ENCODE measurements around the gene MAOB.

DNA sequence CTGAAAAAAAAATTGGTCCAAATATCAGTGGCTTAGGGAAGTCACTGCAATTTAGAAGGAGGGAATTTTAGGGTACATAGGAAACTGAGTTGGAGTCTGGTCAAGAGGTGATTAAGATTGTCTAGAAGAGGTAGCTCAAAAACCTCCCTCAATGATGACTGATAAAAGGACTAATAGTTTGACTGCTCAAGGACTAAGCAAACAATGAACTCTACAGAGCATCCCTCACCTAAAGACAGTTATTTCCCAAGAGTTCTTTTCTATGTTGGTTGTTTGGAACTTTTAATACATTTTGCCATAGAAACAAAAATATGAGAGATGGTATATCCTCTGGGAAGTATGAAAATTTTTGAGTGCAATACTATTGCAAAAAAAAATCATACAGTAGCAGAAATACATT lies 35.7 kb downstream of the MAOB start:
- no peak for TF ChIP-seq CTCF (IDR thresholded peaks at IDR 0.05; ENCODE audit: low read length)
- no peak for TF ChIP-seq EZH2phosphoT487 (IDR thresholded peaks at IDR 0.05; ENCODE audit: low read length)
